ENCODE data around the gene HMSD. TPM values are rescaled to one million over a fixed set of nuclear protein-coding genes. Genes with fewer than 3 reads are reported as not detected.

HMSD gene, protein sequence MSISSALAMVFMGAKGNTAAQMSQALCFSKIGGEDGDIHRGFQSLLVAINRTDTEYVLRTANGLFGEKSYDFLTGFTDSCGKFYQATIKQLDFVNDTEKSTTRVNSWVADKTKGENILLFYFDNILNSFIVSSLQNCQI
- polyA plus RNA-seq (2013), result not detected

- CTCF ChIA-PET, result interaction anchor here (0.7 to 1.0 kb wide), 4 partner anchors 11 to 1600 kb away, joined by 3 read pairs; no protein-coding TSS in a partner anchor
- 40% methylated on average over 24 of the region's 35 CpGs for WGBS (ENCODE audit: insufficient coverage)
- H3K9me3 ChIP-seq (ENCODE audit: control extremely low read depth in 1 of 5, control insufficient read depth in 4 of 5, insufficient read depth in 2 of 5, low read depth in 1 of 5, low read length in 4 of 5), result no peaks in the 10 kb centered on the region
Measured at GRCh38 chr18:63949068-63949737, at the start of gene HMSD. TSS of gene HMSD (plus strand) at chr18:63949301. CDS start at chr18:63953456, 4,155 bp downstream.

GRCh38 chr18:63903851-63904570, 45.1 kb upstream of the HMSD start:
- no peak overlapping the region for H3K27ac ChIP-seq (ENCODE audit: insufficient read depth in 1 of 2, low read depth in 1 of 2, low read length in 2 of 2, poor library complexity in 1 of 2, severe bottlenecking in 2 of 2)
- H3K4me1 ChIP-seq (ENCODE audit: control extremely low read depth in 1 of 4, control insufficient read depth in 4 of 4, insufficient read depth in 4 of 4, low read length in 3 of 4), result no peaks in the 10 kb centered on the region
- no peak for DNase-seq
- no peaks in the 10 kb centered on the region for H3K36me3 ChIP-seq (ENCODE audit: control insufficient read depth in 4 of 4, insufficient read depth in 4 of 4, low read length in 3 of 4)
- no peaks in the 10 kb centered on the region for H3K27me3 ChIP-seq (replicated peaks in 2 of 5; ENCODE audit: control insufficient read depth in 4 of 5, insufficient read depth in 5 of 5, low read length in 4 of 5)
- no peak overlapping the region for H3K4me3 ChIP-seq (ENCODE audit: control insufficient read depth in 1 of 7, extremely low read depth in 1 of 7, insufficient read depth in 4 of 7, low read depth in 2 of 7, low read length in 6 of 7)
- WGBS (ENCODE audit: insufficient coverage), result 100% methylated on average over 1 of the region's 1 CpG
- ChIA-PET POLR2A (interaction anchor here (0.5 kb wide), 1 partner anchor 65 kb away, joined by 4 read pairs; no protein-coding TSS in a partner anchor), CTCF (interaction anchor here (1.7 to 1.8 kb wide), 2 partner anchors 23 to 33 kb away, joined by 4 read pairs; no protein-coding TSS in a partner anchor)
- no peaks in the 10 kb centered on the region for H3K9me3 ChIP-seq (ENCODE audit: control extremely low read depth in 1 of 5, control insufficient read depth in 4 of 5, insufficient read depth in 2 of 5, low read depth in 1 of 5, low read length in 4 of 5)

More at GRCh38 chr18:63949068-63949737, at the start of gene HMSD:
- Histone ChIP-seq H3K27ac (ENCODE audit: insufficient read depth in 1 of 2, low read depth in 1 of 2, low read length in 2 of 2, poor library complexity in 1 of 2, severe bottlenecking in 2 of 2) (no peak within 1 kb of the TSS), H3K36me3 (ENCODE audit: control insufficient read depth in 4 of 4, insufficient read depth in 4 of 4, low read length in 3 of 4) (no peaks in the 10 kb centered on the region), H3K4me3 (ENCODE audit: control insufficient read depth in 1 of 7, extremely low read depth in 1 of 7, insufficient read depth in 4 of 7, low read depth in 2 of 7, low read length in 6 of 7) (peak within 1 kb of the TSS in 3 of 7 experiments; percentile 11 to 51 (median 47)), H3K27me3 (replicated peaks in 2 of 5; ENCODE audit: control insufficient read depth in 4 of 5, insufficient read depth in 5 of 5, low read length in 4 of 5) (peaks cover 0 to 10% (median 0%) of the 10 kb centered on the region in 5 experiments), H3K4me1 (ENCODE audit: control extremely low read depth in 1 of 4, control insufficient read depth in 4 of 4, insufficient read depth in 4 of 4, low read length in 3 of 4) (peaks cover 0 to 5% (median 2%) of the 10 kb centered on the region in 4 experiments)
- DNase-seq, result peak in 2 of 3 donors; percentile 28 to 48
- POLR2A ChIA-PET, result no interaction called here

GRCh38 chr18:63904694-63905093, 44.4 kb upstream of the HMSD start:
- H3K9me3 ChIP-seq (ENCODE audit: control extremely low read depth in 1 of 5, control insufficient read depth in 4 of 5, insufficient read depth in 2 of 5, low read depth in 1 of 5, low read length in 4 of 5), result no peaks in the 10 kb centered on the region
- H3K27me3 ChIP-seq (replicated peaks in 2 of 5; ENCODE audit: control insufficient read depth in 4 of 5, insufficient read depth in 5 of 5, low read length in 4 of 5), result no peaks in the 10 kb centered on the region
- no peaks in the 10 kb centered on the region for H3K36me3 ChIP-seq (ENCODE audit: control insufficient read depth in 4 of 4, insufficient read depth in 4 of 4, low read length in 3 of 4)
- no peak for DNase-seq
- no peaks in the 10 kb centered on the region for H3K4me1 ChIP-seq (ENCODE audit: control extremely low read depth in 1 of 4, control insufficient read depth in 4 of 4, insufficient read depth in 4 of 4, low read length in 3 of 4)
- no CpG with 5 or more reads among the region's 1 CpG for WGBS (ENCODE audit: insufficient coverage)
- H3K4me3 ChIP-seq (ENCODE audit: control insufficient read depth in 1 of 7, extremely low read depth in 1 of 7, insufficient read depth in 4 of 7, low read depth in 2 of 7, low read length in 6 of 7), result no peak overlapping the region
- no peak overlapping the region for H3K27ac ChIP-seq (ENCODE audit: insufficient read depth in 1 of 2, low read depth in 1 of 2, low read length in 2 of 2, poor library complexity in 1 of 2, severe bottlenecking in 2 of 2)
- POLR2A ChIA-PET, result no interaction called here
- CTCF ChIA-PET, result interaction anchor here (1.7 to 1.8 kb wide), 2 partner anchors 24 to 32 kb away, joined by 4 read pairs; no protein-coding TSS in a partner anchor

DNA sequence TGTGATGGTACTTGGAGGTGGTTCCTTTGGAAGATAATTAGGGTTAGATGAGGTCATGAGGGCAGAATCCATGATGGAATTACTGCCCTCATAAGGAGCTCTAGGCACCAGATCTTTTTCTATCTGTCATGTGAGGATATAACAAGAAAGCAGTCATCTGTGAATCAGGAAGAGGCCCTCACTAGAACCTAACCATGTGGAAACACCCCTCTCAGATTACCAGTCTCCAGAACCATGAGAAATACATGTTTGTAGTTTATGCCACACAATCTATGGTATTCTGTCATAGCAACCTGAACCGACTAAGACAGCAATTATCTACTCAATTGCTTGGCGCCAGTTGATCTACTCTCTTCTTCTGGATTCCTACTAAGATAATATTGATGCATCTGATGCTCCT, 43.7 kb upstream of the HMSD start:
- POLR2A ChIA-PET, result no interaction called here
- no peaks in the 10 kb centered on the region for H3K9me3 ChIP-seq (ENCODE audit: control extremely low read depth in 1 of 5, control insufficient read depth in 4 of 5, insufficient read depth in 2 of 5, low read depth in 1 of 5, low read length in 4 of 5)
- H3K27me3 ChIP-seq (replicated peaks in 2 of 5; ENCODE audit: control insufficient read depth in 4 of 5, insufficient read depth in 5 of 5, low read length in 4 of 5), result no peaks in the 10 kb centered on the region
- no peak overlapping the region for H3K4me3 ChIP-seq (ENCODE audit: control insufficient read depth in 1 of 7, extremely low read depth in 1 of 7, insufficient read depth in 4 of 7, low read depth in 2 of 7, low read length in 6 of 7)
- WGBS (ENCODE audit: insufficient coverage), result 95% methylated on average over 2 of the region's 2 CpGs
- H3K36me3 ChIP-seq (ENCODE audit: control insufficient read depth in 4 of 4, insufficient read depth in 4 of 4, low read length in 3 of 4), result no peaks in the 10 kb centered on the region
- no peaks in the 10 kb centered on the region for H3K4me1 ChIP-seq (ENCODE audit: control extremely low read depth in 1 of 4, control insufficient read depth in 4 of 4, insufficient read depth in 4 of 4, low read length in 3 of 4)
- CTCF ChIA-PET, result no interaction called here
- H3K27ac ChIP-seq (ENCODE audit: insufficient read depth in 1 of 2, low read depth in 1 of 2, low read length in 2 of 2, poor library complexity in 1 of 2, severe bottlenecking in 2 of 2), result no peak overlapping the region
- DNase-seq, result no peak

DNA sequence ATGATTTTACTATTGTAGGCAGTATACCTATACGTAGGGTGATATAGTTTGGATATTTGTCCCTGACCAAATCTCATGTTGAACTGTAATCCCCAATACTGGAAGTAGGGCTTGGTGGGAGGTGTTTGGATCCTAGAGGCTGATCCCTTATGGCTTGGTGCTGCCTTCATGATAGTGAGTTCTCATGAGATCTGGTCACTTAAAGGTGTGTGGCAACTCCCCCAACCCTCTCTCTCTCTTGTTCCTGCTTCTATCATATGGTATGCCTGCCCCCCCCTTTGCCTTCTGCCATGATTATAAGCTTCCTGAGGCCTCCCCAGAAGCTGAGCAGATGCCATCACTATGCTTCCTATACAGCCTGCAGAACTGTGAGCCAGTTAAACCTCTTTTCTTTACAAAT, 43.0 kb upstream of the HMSD start:
- H3K4me1 ChIP-seq (ENCODE audit: control extremely low read depth in 1 of 4, control insufficient read depth in 4 of 4, insufficient read depth in 4 of 4, low read length in 3 of 4), result no peaks in the 10 kb centered on the region
- ChIA-PET POLR2A (no interaction called here), CTCF (no interaction called here)
- WGBS (ENCODE audit: insufficient coverage), result 100% methylated on average over 1 of the region's 1 CpG
- no peaks in the 10 kb centered on the region for H3K9me3 ChIP-seq (ENCODE audit: control extremely low read depth in 1 of 5, control insufficient read depth in 4 of 5, insufficient read depth in 2 of 5, low read depth in 1 of 5, low read length in 4 of 5)
- no peak overlapping the region for H3K4me3 ChIP-seq (ENCODE audit: control insufficient read depth in 1 of 7, extremely low read depth in 1 of 7, insufficient read depth in 4 of 7, low read depth in 2 of 7, low read length in 6 of 7)
- DNase-seq, result no peak
- no peaks in the 10 kb centered on the region for H3K27me3 ChIP-seq (replicated peaks in 2 of 5; ENCODE audit: control insufficient read depth in 4 of 5, insufficient read depth in 5 of 5, low read length in 4 of 5)
- no peak overlapping the region for H3K27ac ChIP-seq (ENCODE audit: insufficient read depth in 1 of 2, low read depth in 1 of 2, low read length in 2 of 2, poor library complexity in 1 of 2, severe bottlenecking in 2 of 2)
- no peaks in the 10 kb centered on the region for H3K36me3 ChIP-seq (ENCODE audit: control insufficient read depth in 4 of 4, insufficient read depth in 4 of 4, low read length in 3 of 4)

DNA sequence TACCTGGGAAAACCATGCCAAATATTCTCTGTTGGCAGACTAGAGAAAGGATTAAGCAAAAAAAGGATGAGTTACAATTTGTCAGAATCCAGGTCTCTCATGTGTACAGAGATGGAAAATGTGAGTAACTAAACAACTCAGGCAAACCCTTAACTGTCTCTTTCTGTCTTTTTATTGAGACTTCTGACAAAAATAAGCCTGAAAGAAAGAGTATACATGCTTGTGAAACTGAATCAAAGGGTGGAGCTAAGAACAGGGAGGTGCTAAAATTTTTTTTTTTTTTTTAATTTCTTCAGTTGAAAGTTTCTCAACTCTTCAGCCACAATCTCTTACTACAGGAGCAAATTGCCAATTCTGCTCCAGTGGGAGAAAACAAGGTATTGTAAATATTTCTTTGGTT, 41.4 kb upstream of the HMSD start, which contains the start of gene SERPINB10:
Gene SERPINB10, plus strand, starts transcription at position 295 of the 400 bp plus-strand sequence. CDS start 7,553 bp downstream, outside the sequence.
- no peak within 1 kb of the TSS for H3K4me3 ChIP-seq (ENCODE audit: control insufficient read depth in 1 of 7, extremely low read depth in 1 of 7, insufficient read depth in 4 of 7, low read depth in 2 of 7, low read length in 6 of 7)
- H3K27me3 ChIP-seq (replicated peaks in 2 of 5; ENCODE audit: control insufficient read depth in 4 of 5, insufficient read depth in 5 of 5, low read length in 4 of 5), result no peaks in the 10 kb centered on the region
- DNase-seq, result no peak
- POLR2A ChIA-PET, result no interaction called here
- no peaks in the 10 kb centered on the region for H3K4me1 ChIP-seq (ENCODE audit: control extremely low read depth in 1 of 4, control insufficient read depth in 4 of 4, insufficient read depth in 4 of 4, low read length in 3 of 4)
- H3K36me3 ChIP-seq (ENCODE audit: control insufficient read depth in 4 of 4, insufficient read depth in 4 of 4, low read length in 3 of 4), result no peaks in the 10 kb centered on the region
- CTCF ChIA-PET, result interaction anchor here (1.1 kb wide), 2 partner anchors 29 to 84 kb away, joined by 3 read pairs; no protein-coding TSS in a partner anchor
- H3K9me3 ChIP-seq (ENCODE audit: control extremely low read depth in 1 of 5, control insufficient read depth in 4 of 5, insufficient read depth in 2 of 5, low read depth in 1 of 5, low read length in 4 of 5), result no peaks in the 10 kb centered on the region
- no peak within 1 kb of the TSS for H3K27ac ChIP-seq (ENCODE audit: insufficient read depth in 1 of 2, low read depth in 1 of 2, low read length in 2 of 2, poor library complexity in 1 of 2, severe bottlenecking in 2 of 2)

DNA sequence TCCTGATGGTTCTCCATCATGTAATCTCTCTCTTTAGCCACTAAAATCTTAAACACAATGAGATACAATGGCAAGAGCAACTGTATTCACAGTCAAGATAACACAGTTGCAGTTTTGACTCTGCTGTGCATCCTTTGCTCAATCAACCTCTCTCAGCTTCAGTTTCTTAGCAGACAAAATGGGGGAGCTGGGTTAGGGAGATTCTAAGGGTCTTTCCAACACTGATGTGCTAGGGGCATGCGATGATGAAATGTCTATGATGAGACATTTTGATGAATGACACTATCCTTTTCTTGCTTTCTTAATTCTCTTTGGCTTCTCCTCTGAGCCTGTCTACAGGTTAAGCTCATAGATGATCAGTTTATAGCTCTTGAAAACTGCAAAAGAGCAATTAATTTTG, 40.2 kb upstream of the HMSD start:
- H3K4me3 ChIP-seq (ENCODE audit: control insufficient read depth in 1 of 7, extremely low read depth in 1 of 7, insufficient read depth in 4 of 7, low read depth in 2 of 7, low read length in 6 of 7), result no peak overlapping the region
- POLR2A ChIA-PET, result no interaction called here
- 100% methylated on average over 1 of the region's 1 CpG for WGBS (ENCODE audit: insufficient coverage)
- H3K27ac ChIP-seq (ENCODE audit: insufficient read depth in 1 of 2, low read depth in 1 of 2, low read length in 2 of 2, poor library complexity in 1 of 2, severe bottlenecking in 2 of 2), result no peak overlapping the region
- no peaks in the 10 kb centered on the region for H3K36me3 ChIP-seq (ENCODE audit: control insufficient read depth in 4 of 4, insufficient read depth in 4 of 4, low read length in 3 of 4)
- no peaks in the 10 kb centered on the region for H3K9me3 ChIP-seq (ENCODE audit: control extremely low read depth in 1 of 5, control insufficient read depth in 4 of 5, insufficient read depth in 2 of 5, low read depth in 1 of 5, low read length in 4 of 5)
- H3K4me1 ChIP-seq (ENCODE audit: control extremely low read depth in 1 of 4, control insufficient read depth in 4 of 4, insufficient read depth in 4 of 4, low read length in 3 of 4), result no peaks in the 10 kb centered on the region
- DNase-seq, result no peak
- CTCF ChIA-PET, result interaction anchor here (1.1 to 1.2 kb wide), 2 partner anchors 9 to 19 kb away, joined by 3 read pairs; no protein-coding TSS in a partner anchor
- H3K27me3 ChIP-seq (replicated peaks in 2 of 5; ENCODE audit: control insufficient read depth in 4 of 5, insufficient read depth in 5 of 5, low read length in 4 of 5), result no peaks in the 10 kb centered on the region
